Mesendoderm (in vitro differentiated cells): ENCODE measurements around the gene C8G.

Experiments
- DNase-seq: peaks from one replicate; pipeline ENCODE4 v3.0.0; 2013
- H2AK5ac ChIP-seq: 2 replicates; pipeline ENCODE4 v1.6.1; 2013; ENCODE audit warnings: low read length, inconsistent platforms
- H2BK120ac ChIP-seq: 2 replicates; pipeline ENCODE4 v1.6.1; 2013; ENCODE audit warnings: low read depth, mild to moderate bottlenecking, low read length, moderate library complexity, mixed read lengths
- H2BK15ac ChIP-seq: replicated peaks from 2 replicates; pipeline ENCODE4 v1.6.1; 2013; ENCODE audit warnings: low read depth, mild to moderate bottlenecking, moderate library complexity
- H2BK5ac ChIP-seq: 2 replicates; pipeline ENCODE4 v1.6.1; 2013; ENCODE audit warnings: low read length, inconsistent platforms
- H3K18ac ChIP-seq: 2 replicates; pipeline ENCODE4 v1.6.1; 2013; ENCODE audit warnings: mild to moderate bottlenecking, low read length, mixed read lengths
- H3K23ac ChIP-seq: one replicate; pipeline ENCODE4 v1.6.1; 2013; ENCODE audit warnings: low read length
- H3K27ac ChIP-seq: 2 replicates; pipeline ENCODE4 v1.5.1; 2013; ENCODE audit warnings: low read depth, mild to moderate bottlenecking, inconsistent platforms, low read length, moderate library complexity
- H3K27me3 ChIP-seq: 2 replicates; pipeline ENCODE4 v1.6.1; 2013; ENCODE audit warnings: low read length, control low read depth, mild to moderate bottlenecking, inconsistent platforms; ENCODE audit not compliant: insufficient read depth, poor library complexity
- H3K36me3 ChIP-seq: 2 replicates; pipeline ENCODE4 v1.6.1; 2013; ENCODE audit warnings: low read length, inconsistent platforms; ENCODE audit not compliant: control insufficient read depth, insufficient read depth
- H3K4ac ChIP-seq: one replicate; pipeline ENCODE4 v1.6.1; 2013; ENCODE audit warnings: low read depth, mild to moderate bottlenecking, low read length, moderate library complexity
- H3K4me1 ChIP-seq: 2 replicates; pipeline ENCODE4 v1.6.1; 2013; ENCODE audit warnings: low read depth, low read length, inconsistent platforms; ENCODE audit not compliant: control insufficient read depth
- H3K4me2 ChIP-seq: 2 replicates; pipeline ENCODE4 v1.6.1; 2013; ENCODE audit warnings: low read length
- H3K4me3 ChIP-seq: 2 replicates; pipeline ENCODE4 v1.5.1; 2013; ENCODE audit warnings: mild to moderate bottlenecking, low read length
- H3K56ac ChIP-seq: one replicate; pipeline ENCODE4 v1.6.1; 2013; ENCODE audit warnings: low read length
- H3K79me1 ChIP-seq: 2 replicates; pipeline ENCODE4 v1.6.1; 2013; ENCODE audit warnings: low read length, inconsistent platforms
- H3K79me2 ChIP-seq: 2 replicates; pipeline ENCODE4 v1.6.1; 2013; ENCODE audit warnings: mild to moderate bottlenecking, low read length; ENCODE audit not compliant: control insufficient read depth, insufficient read depth
- H3K9ac ChIP-seq: 2 replicates; pipeline ENCODE4 v1.6.1; 2013; ENCODE audit warnings: low read length, inconsistent platforms
- H4K5ac ChIP-seq: one replicate; pipeline ENCODE4 v1.6.1; 2013; ENCODE audit warnings: low read length
- H4K8ac ChIP-seq: one replicate; pipeline ENCODE4 v1.6.1; 2013; ENCODE audit warnings: low read depth, mild to moderate bottlenecking, control low read depth, low read length, moderate library complexity
- WGBS: extraction: QIAGEN DNeasy Blood & Tissue Kit; methylation state at CpG from one replicate; pipeline ENCODE4 v1.1.7; 2013; ENCODE audit warnings: low lambda C conversion rate, missing lambda C conversion rate; ENCODE audit not compliant: insufficient coverage; ENCODE audit errors: extremely low coverage; 5-methylcytosine and 5-hydroxymethylcytosine counted together

Gene C8G

DNA sequence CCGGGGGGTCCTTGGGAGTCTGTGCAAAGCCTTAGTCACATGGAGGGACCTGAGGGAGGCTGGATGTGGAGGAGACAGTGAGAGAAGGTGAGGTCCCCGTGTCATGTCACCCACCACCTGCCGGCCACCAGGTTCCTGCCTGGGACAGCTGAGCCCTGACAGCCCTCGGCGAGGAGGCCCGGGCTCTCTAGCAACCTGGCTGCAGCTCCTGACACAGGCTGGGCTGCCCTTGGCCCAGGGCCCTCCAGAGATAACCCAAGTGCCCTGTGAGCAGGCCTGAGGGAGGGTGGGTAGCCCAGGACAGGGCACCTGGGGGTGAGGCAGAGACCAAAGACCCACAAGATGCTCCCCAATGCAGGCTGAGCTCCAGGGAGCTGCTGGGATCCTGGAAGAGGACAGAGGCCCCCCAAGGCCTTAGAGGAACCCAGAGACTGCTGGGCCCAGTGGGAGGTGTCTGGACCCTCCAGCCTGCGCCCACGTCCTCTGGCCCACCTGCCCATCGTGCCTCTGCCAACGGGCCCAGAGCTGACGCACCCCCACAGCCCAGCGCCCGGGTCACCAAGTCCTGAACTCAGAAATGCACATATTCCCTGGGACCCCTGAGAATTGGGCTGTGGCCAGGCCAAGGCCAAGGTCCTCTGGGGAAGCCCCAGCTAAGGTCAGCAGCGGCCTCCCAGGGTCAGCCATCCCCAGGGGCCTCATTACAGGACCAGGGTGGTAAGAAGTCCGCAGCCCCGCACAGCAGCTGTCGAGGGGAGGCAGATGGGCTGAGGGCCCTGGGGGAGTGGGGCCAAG, 23.5 kb downstream of the C8G start:
- Histone ChIP-seq H3K27ac (no peak overlapping the region), H3K4me1 (peaks cover 2% of the 10 kb centered on the region), H2AK5ac (no peak overlapping the region), H3K79me1 (no peaks in the 10 kb centered on the region), H3K27me3 (no peaks in the 10 kb centered on the region), H2BK15ac (no peak overlapping the region), H3K4me2 (no peak overlapping the region), H4K8ac (no peak overlapping the region), H3K9ac (no peak overlapping the region), H3K23ac (no peak overlapping the region), H3K36me3 (no peaks in the 10 kb centered on the region), H3K79me2 (no peaks in the 10 kb centered on the region), H3K4me3 (no peak overlapping the region), H2BK120ac (no peak overlapping the region), H4K5ac (no peak overlapping the region), H2BK5ac (no peak overlapping the region), H3K4ac (no peak overlapping the region), H3K18ac (no peak overlapping the region), H3K56ac (no peak overlapping the region)
- WGBS: no CpG with 5 or more reads among the region's 17 CpGs
- DNase-seq: no peak

DNA sequence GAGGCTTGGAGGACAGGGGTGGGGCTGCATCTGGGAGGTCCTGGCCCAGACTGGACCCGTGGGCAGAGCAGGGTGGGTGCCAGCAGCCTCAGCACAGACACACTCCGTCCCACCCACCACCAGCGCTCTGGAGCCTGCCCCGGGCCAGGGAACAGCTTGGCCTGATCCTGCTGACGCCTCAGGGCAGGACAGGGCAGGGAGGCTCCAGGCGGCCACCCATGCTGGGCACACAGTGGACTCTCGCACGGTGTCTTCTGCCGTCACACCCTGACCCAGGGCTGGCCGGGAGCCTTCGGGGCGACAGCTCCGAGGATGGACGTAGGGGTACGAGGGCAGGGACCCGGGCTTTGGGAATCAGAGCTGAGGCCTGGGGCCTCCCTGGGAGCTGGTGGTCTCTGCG, 24.1 kb downstream of the C8G start:
- H3K36me3 ChIP-seq: no peaks in the 10 kb centered on the region
- peaks cover 2% of the 10 kb centered on the region for H3K4me1 ChIP-seq
- H2BK5ac ChIP-seq: no peak overlapping the region
- H3K23ac ChIP-seq: no peak overlapping the region
- no peaks in the 10 kb centered on the region for H3K79me1 ChIP-seq
- no peaks in the 10 kb centered on the region for H3K27me3 ChIP-seq
- H3K27ac ChIP-seq: no peak overlapping the region
- H3K4me2 ChIP-seq: no peak overlapping the region
- H4K5ac ChIP-seq: no peak overlapping the region
- H4K8ac ChIP-seq: no peak overlapping the region
- no peak overlapping the region for H3K4ac ChIP-seq
- no peak overlapping the region for H3K56ac ChIP-seq
- no CpG with 5 or more reads among the region's 17 CpGs for whole genome bisulfite sequencing
- no peak overlapping the region for H3K9ac ChIP-seq
- H3K18ac ChIP-seq: no peak overlapping the region
- no peaks in the 10 kb centered on the region for H3K79me2 ChIP-seq
- no peak overlapping the region for H2BK120ac ChIP-seq
- DNase-seq: no peak
- no peak overlapping the region for H2BK15ac ChIP-seq
- no peak overlapping the region for H2AK5ac ChIP-seq
- no peak overlapping the region for H3K4me3 ChIP-seq

DNA sequence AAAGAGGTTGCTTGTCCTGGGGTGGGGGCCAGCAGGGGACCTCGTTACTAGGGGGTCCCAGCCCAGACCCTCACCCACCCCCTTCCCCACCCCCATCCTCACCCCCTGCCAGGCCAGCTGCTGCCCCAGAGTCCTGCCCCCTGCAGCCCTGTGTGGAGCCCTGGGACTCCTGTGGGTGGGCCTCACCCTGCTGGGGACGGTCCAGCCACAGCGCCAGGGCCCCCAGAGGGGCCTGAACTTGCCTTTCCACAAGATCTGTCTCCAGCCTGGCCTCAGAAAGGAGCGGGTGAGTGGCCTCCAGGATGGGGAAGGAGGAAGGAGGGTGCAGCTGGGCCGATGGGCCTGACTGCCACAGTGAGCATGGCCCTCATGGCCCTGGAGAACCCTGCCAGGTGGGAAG, 24.7 kb downstream of the C8G start:
- H3K79me1 ChIP-seq: no peaks in the 10 kb centered on the region

DNA sequence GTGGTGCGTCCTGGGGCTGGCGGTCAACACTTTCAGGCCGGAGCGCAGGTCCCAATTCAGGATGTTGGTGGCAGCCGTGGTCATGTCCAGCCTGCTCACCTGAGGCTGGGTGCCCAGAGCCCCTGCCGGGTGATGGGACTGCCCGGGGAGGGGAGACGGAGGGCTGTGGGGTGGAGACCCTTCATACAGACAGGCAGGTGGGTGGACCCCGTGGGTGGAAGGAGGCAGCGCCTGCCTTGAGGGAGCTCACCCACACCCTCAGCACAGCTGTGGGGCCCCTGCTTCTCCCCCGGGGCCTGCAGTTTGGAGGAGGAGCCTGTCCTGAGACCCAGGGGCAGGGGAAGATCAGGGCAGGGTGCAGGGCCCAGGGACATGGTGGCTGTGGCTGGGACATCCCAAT, 25.3 kb downstream of the C8G start:
- H3K9ac ChIP-seq: no peak overlapping the region
- no CpG with 5 or more reads among the region's 11 CpGs for WGBS
- DNase-seq: no peak

More for the DNA sequence above, 24.7 kb downstream of the C8G start:
- no peak overlapping the region for H3K23ac ChIP-seq
- no peak overlapping the region for H2BK5ac ChIP-seq
- H3K18ac ChIP-seq: no peak overlapping the region
- H2AK5ac ChIP-seq: no peak overlapping the region
- H3K27me3 ChIP-seq: no peaks in the 10 kb centered on the region
- H4K5ac ChIP-seq: no peak overlapping the region
- no peak for DNase-seq
- H4K8ac ChIP-seq: no peak overlapping the region
- no CpG with 5 or more reads among the region's 5 CpGs for WGBS
- H3K79me2 ChIP-seq: no peaks in the 10 kb centered on the region
- no peak overlapping the region for H3K4ac ChIP-seq
- no peak overlapping the region for H3K56ac ChIP-seq
- H2BK120ac ChIP-seq: no peak overlapping the region
- peaks cover 2% of the 10 kb centered on the region for H3K4me1 ChIP-seq
- no peak overlapping the region for H3K4me3 ChIP-seq
- H3K36me3 ChIP-seq: no peaks in the 10 kb centered on the region
- H3K4me2 ChIP-seq: no peak overlapping the region
- H2BK15ac ChIP-seq: no peak overlapping the region
- no peak overlapping the region for H3K27ac ChIP-seq
- no peak overlapping the region for H3K9ac ChIP-seq

DNA sequence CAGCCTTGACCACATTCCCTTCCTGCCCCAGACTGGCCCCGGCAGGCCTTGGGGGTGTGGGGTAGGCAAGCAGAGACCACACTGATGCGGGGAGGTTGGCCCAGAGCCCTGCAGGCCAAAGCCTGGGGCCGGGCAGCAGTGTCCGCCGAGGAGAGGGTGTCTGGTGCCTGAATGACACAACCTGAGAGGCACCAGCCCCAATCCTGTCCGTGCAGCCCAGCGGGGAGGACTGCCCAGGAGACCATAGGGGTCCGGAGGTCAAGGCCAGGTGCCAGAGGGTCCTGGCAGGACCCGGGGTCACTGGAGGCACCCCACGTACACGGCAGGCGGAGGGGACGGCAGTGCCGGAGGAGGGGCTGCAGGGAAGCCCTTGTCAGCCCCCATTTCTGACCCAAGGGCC, 26.7 kb downstream of the C8G start:
- Histone ChIP-seq H2AK5ac (no peak overlapping the region), H3K4me3 (no peak overlapping the region), H3K56ac (no peak overlapping the region), H2BK5ac (no peak overlapping the region), H3K4ac (no peak overlapping the region), H3K27me3 (no peaks in the 10 kb centered on the region), H3K79me2 (no peaks in the 10 kb centered on the region), H3K23ac (no peak overlapping the region), H3K4me1 (no peaks in the 10 kb centered on the region), H4K5ac (no peak overlapping the region), H2BK120ac (no peak overlapping the region), H3K9ac (no peak overlapping the region), H3K27ac (no peak overlapping the region), H3K4me2 (no peak overlapping the region), H3K79me1 (no peaks in the 10 kb centered on the region), H3K18ac (no peak overlapping the region), H3K36me3 (no peaks in the 10 kb centered on the region), H2BK15ac (no peak overlapping the region), H4K8ac (no peak overlapping the region)
- no CpG with 5 or more reads among the region's 14 CpGs for WGBS
- DNase-seq: no peak

More for the DNA sequence above, 25.3 kb downstream of the C8G start:
- no peak overlapping the region for H2AK5ac ChIP-seq
- H4K8ac ChIP-seq: no peak overlapping the region
- H3K23ac ChIP-seq: no peak overlapping the region
- H3K4ac ChIP-seq: no peak overlapping the region
- no peaks in the 10 kb centered on the region for H3K79me2 ChIP-seq
- no peak overlapping the region for H3K56ac ChIP-seq
- no peak overlapping the region for H4K5ac ChIP-seq
- no peaks in the 10 kb centered on the region for H3K36me3 ChIP-seq
- H2BK5ac ChIP-seq: no peak overlapping the region
- H3K27ac ChIP-seq: no peak overlapping the region
- H3K79me1 ChIP-seq: no peaks in the 10 kb centered on the region
- no peak overlapping the region for H2BK15ac ChIP-seq
- no peak overlapping the region for H3K4me2 ChIP-seq
- H3K4me3 ChIP-seq: no peak overlapping the region
- H3K4me1 ChIP-seq: peaks cover 2% of the 10 kb centered on the region
- H3K18ac ChIP-seq: no peak overlapping the region
- no peak overlapping the region for H2BK120ac ChIP-seq
- no peaks in the 10 kb centered on the region for H3K27me3 ChIP-seq

DNA sequence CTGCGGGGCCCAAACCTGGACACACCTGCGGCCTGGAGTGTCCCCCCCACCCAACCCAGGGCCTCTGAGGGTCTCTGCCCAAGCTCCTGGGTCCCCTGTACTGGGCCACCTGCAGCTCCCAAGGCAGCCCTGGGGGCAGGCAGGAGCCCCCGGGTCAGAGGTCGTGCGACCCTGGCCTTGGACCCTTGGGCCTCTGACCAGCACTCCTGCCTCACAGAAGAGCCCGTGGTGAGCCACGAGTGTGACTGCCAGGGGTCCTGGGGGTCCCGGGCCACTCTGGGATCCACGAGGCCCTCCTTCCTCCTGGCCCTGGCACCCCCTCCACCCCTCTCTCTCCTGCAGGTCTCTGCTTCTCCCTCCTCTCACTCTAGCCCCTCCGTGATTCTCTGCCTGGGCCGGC, 27.3 kb downstream of the C8G start:
- no peaks in the 10 kb centered on the region for H3K27me3 ChIP-seq

More for the DNA sequence above, 27.3 kb downstream of the C8G start:
- no peak for DNase-seq
- no peak overlapping the region for H3K4me2 ChIP-seq
- H3K79me1 ChIP-seq: no peaks in the 10 kb centered on the region
- H2BK120ac ChIP-seq: no peak overlapping the region
- no peak overlapping the region for H4K5ac ChIP-seq
- H3K4me3 ChIP-seq: no peak overlapping the region
- no peaks in the 10 kb centered on the region for H3K4me1 ChIP-seq
- no CpG with 5 or more reads among the region's 11 CpGs for WGBS
- H2BK5ac ChIP-seq: no peak overlapping the region
- H3K23ac ChIP-seq: no peak overlapping the region
- H3K18ac ChIP-seq: no peak overlapping the region
- H3K36me3 ChIP-seq: no peaks in the 10 kb centered on the region
- H2AK5ac ChIP-seq: no peak overlapping the region
- H2BK15ac ChIP-seq: no peak overlapping the region
- no peaks in the 10 kb centered on the region for H3K79me2 ChIP-seq
- no peak overlapping the region for H3K56ac ChIP-seq
- no peak overlapping the region for H3K4ac ChIP-seq
- H4K8ac ChIP-seq: no peak overlapping the region
- H3K27ac ChIP-seq: no peak overlapping the region
- H3K9ac ChIP-seq: no peak overlapping the region
